ENCODE data around the gene MAML3. TPM values are rescaled to one million over a fixed set of nuclear protein-coding genes. Genes with fewer than 3 reads are reported as not detected.

MAML3 gene
- total RNA-seq, 1 experiment from 2014 or later: 12.1 TPM

- Mint-ChIP-seq H3K9me3 (ENCODE audit: unreplicated experiment) (no peaks in the 10 kb centered on the region), H3K27ac (ENCODE audit: unreplicated experiment) (no peak overlapping the region), H3K4me3 (ENCODE audit: unreplicated experiment) (no peak overlapping the region), H3K27me3 (ENCODE audit: insufficient read depth, unreplicated experiment) (no peaks in the 10 kb centered on the region), H3K36me3 (ENCODE audit: insufficient read depth, unreplicated experiment) (no peaks in the 10 kb centered on the region), H3K4me1 (ENCODE audit: low read depth, unreplicated experiment) (peaks cover 11% of the 10 kb centered on the region)
- POLR2A ChIA-PET: no interaction called here
- no peak for DNase-seq
- no TSS peak for BruUV-seq (replicated peaks)
- no peak overlapping the region for H3K4me3 ChIP-seq (ENCODE audit: low read depth, low read length)
- H3K27me3 ChIP-seq (replicated peaks; ENCODE audit: control insufficient read depth, insufficient read depth, low read length): no peaks in the 10 kb centered on the region
- H3K9me3 ChIP-seq: no peaks in the 10 kb centered on the region
- peaks cover 12% of the 10 kb centered on the region; the same call in 1 of the 2 replicates for H3K4me1 ChIP-seq
- CTCF ChIA-PET: no interaction called here
- no peak for TF ChIP-seq CTCF (IDR thresholded peaks at IDR 0.05; ENCODE audit: insufficient read depth in 1 of 2, low read depth in 1 of 2, low read length in 1 of 2, severe bottlenecking in 1 of 2, unreplicated experiment in 1 of 2)
- intact Hi-C loops (cut with micrococcal nuclease; ENCODE audit: unreplicated experiment): no loop called here
- no peaks in the 10 kb centered on the region for H3K36me3 ChIP-seq (ENCODE audit: control insufficient read depth, insufficient read depth, low read length)
Measured at GRCh38 chr4:139973616-139974015, 180.4 kb downstream of the MAML3 start.

GRCh38 chr4:139973015-139973414 is 181.0 kb downstream of the MAML3 start:
- H3K4me1 Mint-ChIP-seq (ENCODE audit: low read depth, unreplicated experiment): peaks cover 11% of the 10 kb centered on the region
- ChIA-PET CTCF (no interaction called here), POLR2A (no interaction called here)
- H3K27ac Mint-ChIP-seq (ENCODE audit: unreplicated experiment): no peak overlapping the region
- Histone ChIP-seq H3K9me3 (no peaks in the 10 kb centered on the region), H3K36me3 (ENCODE audit: control insufficient read depth, insufficient read depth, low read length) (no peaks in the 10 kb centered on the region), H3K27me3 (replicated peaks; ENCODE audit: control insufficient read depth, insufficient read depth, low read length) (no peaks in the 10 kb centered on the region), H3K4me3 (ENCODE audit: low read depth, low read length) (no peak overlapping the region), H3K4me1 (peaks cover 12% of the 10 kb centered on the region; the same call in 1 of the 2 replicates)
- DNase-seq: no peak
- no peak overlapping the region for H3K4me3 Mint-ChIP-seq (ENCODE audit: unreplicated experiment)
- H3K36me3 Mint-ChIP-seq (ENCODE audit: insufficient read depth, unreplicated experiment): no peaks in the 10 kb centered on the region
- BruUV-seq (replicated peaks): no TSS peak
- intact Hi-C loops (cut with micrococcal nuclease; ENCODE audit: unreplicated experiment): no loop called here
- H3K9me3 Mint-ChIP-seq (ENCODE audit: unreplicated experiment): no peaks in the 10 kb centered on the region
- H3K27me3 Mint-ChIP-seq (ENCODE audit: insufficient read depth, unreplicated experiment): no peaks in the 10 kb centered on the region
- TF ChIP-seq CTCF (IDR thresholded peaks at IDR 0.05; ENCODE audit: insufficient read depth in 1 of 2, low read depth in 1 of 2, low read length in 1 of 2, severe bottlenecking in 1 of 2, unreplicated experiment in 1 of 2): no peak

GRCh38 chr4:139972305-139972704 is 181.7 kb downstream of the MAML3 start:
- Mint-ChIP-seq H3K27me3 (ENCODE audit: insufficient read depth, unreplicated experiment) (no peaks in the 10 kb centered on the region), H3K36me3 (ENCODE audit: insufficient read depth, unreplicated experiment) (no peaks in the 10 kb centered on the region), H3K4me1 (ENCODE audit: low read depth, unreplicated experiment) (peaks cover 11% of the 10 kb centered on the region), H3K9me3 (ENCODE audit: unreplicated experiment) (no peaks in the 10 kb centered on the region), H3K27ac (ENCODE audit: unreplicated experiment) (no peak overlapping the region), H3K4me3 (ENCODE audit: unreplicated experiment) (no peak overlapping the region)
- no peak for DNase-seq
- Histone ChIP-seq H3K4me3 (ENCODE audit: low read depth, low read length) (no peak overlapping the region), H3K4me1 (peaks cover 12% of the 10 kb centered on the region; the same call in 1 of the 2 replicates), H3K9me3 (no peaks in the 10 kb centered on the region), H3K36me3 (ENCODE audit: control insufficient read depth, insufficient read depth, low read length) (no peaks in the 10 kb centered on the region), H3K27me3 (replicated peaks; ENCODE audit: control insufficient read depth, insufficient read depth, low read length) (no peaks in the 10 kb centered on the region)
- ChIA-PET POLR2A (no interaction called here), CTCF (no interaction called here)
- no peak for TF ChIP-seq CTCF (IDR thresholded peaks at IDR 0.05; ENCODE audit: insufficient read depth in 1 of 2, low read depth in 1 of 2, low read length in 1 of 2, severe bottlenecking in 1 of 2, unreplicated experiment in 1 of 2)
- no TSS peak for BruUV-seq (replicated peaks)
- intact Hi-C loops (cut with micrococcal nuclease; ENCODE audit: unreplicated experiment): no loop called here

Data from Caco-2 (cell line).